GM12875 (cell line): ENCODE results near the gene KLHL2.

Source experiments
- H3K4me3 ChIP-seq: one replicate; pipeline ENCODE4 v1.5.1; 2011; ENCODE audit warnings: low read depth, low read length, control low read depth
- CTCF ChIP-seq: IDR thresholded peaks from 2 replicates; pipeline ENCODE4 v1.5.1; 2011; ENCODE audit warnings: low read depth, mild to moderate bottlenecking, control low read depth, inconsistent platforms, low read length, moderate library complexity, borderline replicate concordance; ENCODE audit not compliant: insufficient read depth

The KLHL2 gene

GRCh38 chr4:165361810-165362209 is 154.4 kb downstream of the KLHL2 start:
- no peak for TF ChIP-seq CTCF
- H3K4me3 ChIP-seq, result no peak overlapping the region

GRCh38 chr4:165364452-165365080 is 157.2 kb downstream of the KLHL2 start:
- no peak overlapping the region for H3K4me3 ChIP-seq
- TF ChIP-seq CTCF, result no peak

GRCh38 chr4:165367040-165367439 is 159.7 kb downstream of the KLHL2 start:
- H3K4me3 ChIP-seq, result no peak overlapping the region
- no peak for TF ChIP-seq CTCF

GRCh38 chr4:165368114-165368513 is 160.8 kb downstream of the KLHL2 start:
- H3K4me3 ChIP-seq, result no peak overlapping the region
- no peak for TF ChIP-seq CTCF

- no peak for TF ChIP-seq CTCF
- no peak overlapping the region for H3K4me3 ChIP-seq
Observed at GRCh38 chr4:165368567-165368966, 161.2 kb downstream of the KLHL2 start.

- no peak overlapping the region for H3K4me3 ChIP-seq
- TF ChIP-seq CTCF, result no peak
Observed at GRCh38 chr4:165369522-165369921, 162.2 kb downstream of the KLHL2 start.

- no peak overlapping the region for H3K4me3 ChIP-seq
- TF ChIP-seq CTCF, result no peak
Observed at GRCh38 chr4:165370530-165370929, 163.2 kb downstream of the KLHL2 start.
